ENCODE data around the gene LATS2. TPM values are rescaled to one million over a fixed set of nuclear protein-coding genes. Genes with fewer than 3 reads are reported as not detected.

The LATS2 gene
- polyA plus RNA-seq, 6 donors from 2014 or later: 0.07 to 0.68 (median 0.21) TPM; not detected in 1

GRCh38 chr13:21033856-21034602 lies 27.4 kb downstream of the LATS2 start:
- Mint-ChIP-seq H3K9me3 (peaks cover 0 to under 1% (median 0%) of the 10 kb centered on the region in 7 donors), H3K36me3 (no peaks in the 10 kb centered on the region), H3K27ac (peak overlapping the region in 3 of 6 donors; percentile 39 to 49 (median 41)), H3K27me3 (no peaks in the 10 kb centered on the region), H3K4me1 (peaks cover 9 to 28% (median 14%) of the 10 kb centered on the region in 3 donors), H3K4me3 (peak overlapping the region in 1 of 8 donors; percentile 22)
- DNase-seq (no peak), ATAC-seq (ENCODE audit: low read depth in 2 of 2) (no peak)

GRCh38 chr13:21033212-21033840 lies 28.1 kb downstream of the LATS2 start:
- peaks cover 0 to 6% (median 0%) of the 10 kb centered on the region in 7 donors for H3K9me3 Mint-ChIP-seq
- DNase-seq (no peak), ATAC-seq (ENCODE audit: low read depth in 2 of 2) (no peak)
- peak overlapping the region in 1 of 8 donors; percentile 30 for H3K4me3 Mint-ChIP-seq
- no peaks in the 10 kb centered on the region for H3K36me3 Mint-ChIP-seq
- peaks cover 2 to 26% (median 10%) of the 10 kb centered on the region in 3 donors for H3K4me1 Mint-ChIP-seq
- peak overlapping the region in 3 of 6 donors; percentile 27 to 69 (median 63) for H3K27ac Mint-ChIP-seq
- no peaks in the 10 kb centered on the region for H3K27me3 Mint-ChIP-seq

GRCh38 chr13:21032656-21033055 lies 28.7 kb downstream of the LATS2 start:
- Mint-ChIP-seq H3K4me1 (peaks cover 2 to 26% (median 10%) of the 10 kb centered on the region in 3 donors), H3K27ac (peak overlapping the region in 1 of 6 donors; percentile 27), H3K9me3 (peaks cover 0 to 6% (median 0%) of the 10 kb centered on the region in 7 donors), H3K36me3 (no peaks in the 10 kb centered on the region), H3K4me3 (no peak overlapping the region), H3K27me3 (no peaks in the 10 kb centered on the region)
- DNase-seq (no peak), ATAC-seq (ENCODE audit: low read depth in 2 of 2) (no peak)

- Mint-ChIP-seq H3K27ac (peak overlapping the region in 2 of 6 donors; percentile 28 to 47), H3K9me3 (peaks cover 0 to 12% (median 0%) of the 10 kb centered on the region in 7 donors), H3K4me3 (no peak overlapping the region), H3K4me1 (peaks cover 2 to 20% (median 7%) of the 10 kb centered on the region in 3 donors), H3K36me3 (no peaks in the 10 kb centered on the region), H3K27me3 (no peaks in the 10 kb centered on the region)
- ATAC-seq (ENCODE audit: low read depth in 2 of 2) (no peak), DNase-seq (no peak)
Observed at GRCh38 chr13:21031594-21032275, 29.7 kb downstream of the LATS2 start.

GRCh38 chr13:21025539-21025938 lies 35.8 kb downstream of the LATS2 start:
- peak overlapping the region in 1 of 6 donors; percentile 40 for H3K27ac Mint-ChIP-seq
- no peak for ATAC-seq (ENCODE audit: low read depth in 2 of 2)
- H3K27me3 Mint-ChIP-seq: no peaks in the 10 kb centered on the region
- H3K36me3 Mint-ChIP-seq: no peaks in the 10 kb centered on the region
- no peak for DNase-seq
- peaks cover 0 to 12% (median 0%) of the 10 kb centered on the region in 7 donors for H3K9me3 Mint-ChIP-seq
- H3K4me1 Mint-ChIP-seq: no peaks in the 10 kb centered on the region
- no peak overlapping the region for H3K4me3 Mint-ChIP-seq

GRCh38 chr13:21022056-21022979 lies 39.1 kb downstream of the LATS2 start:
- DNase-seq (no peak), ATAC-seq (ENCODE audit: low read depth in 2 of 2) (no peak)
- Mint-ChIP-seq H3K27ac (no peak overlapping the region), H3K27me3 (no peaks in the 10 kb centered on the region), H3K9me3 (peaks cover 0 to 5% (median 0%) of the 10 kb centered on the region in 7 donors), H3K36me3 (no peaks in the 10 kb centered on the region), H3K4me1 (no peaks in the 10 kb centered on the region), H3K4me3 (no peak overlapping the region)

- H3K9me3 Mint-ChIP-seq: no peaks in the 10 kb centered on the region
- no peaks in the 10 kb centered on the region for H3K27me3 Mint-ChIP-seq
- H3K27ac Mint-ChIP-seq: no peak overlapping the region
- no peaks in the 10 kb centered on the region for H3K36me3 Mint-ChIP-seq
- ATAC-seq (ENCODE audit: low read depth in 2 of 2): no peak
- H3K4me3 Mint-ChIP-seq: no peak overlapping the region
- no peak for DNase-seq
- no peaks in the 10 kb centered on the region for H3K4me1 Mint-ChIP-seq
Observed at GRCh38 chr13:21020581-21020980, 40.8 kb downstream of the LATS2 start.

- Mint-ChIP-seq H3K4me3 (no peak overlapping the region), H3K27ac (no peak overlapping the region), H3K27me3 (no peaks in the 10 kb centered on the region), H3K4me1 (no peaks in the 10 kb centered on the region), H3K36me3 (no peaks in the 10 kb centered on the region), H3K9me3 (no peaks in the 10 kb centered on the region)
- DNase-seq (no peak), ATAC-seq (ENCODE audit: low read depth in 2 of 2) (no peak)
Observed at GRCh38 chr13:21020176-21020575, 41.2 kb downstream of the LATS2 start.

- Mint-ChIP-seq H3K36me3 (no peaks in the 10 kb centered on the region), H3K27me3 (no peaks in the 10 kb centered on the region), H3K4me3 (no peak overlapping the region), H3K27ac (no peak overlapping the region), H3K4me1 (peaks cover 0 to 4% (median 0%) of the 10 kb centered on the region in 3 donors), H3K9me3 (no peaks in the 10 kb centered on the region)
- no peak for DNase-seq
- ATAC-seq (ENCODE audit: low read depth in 2 of 2): no peak
Observed at GRCh38 chr13:21018220-21018619, 43.2 kb downstream of the LATS2 start.

- no peak overlapping the region for H3K4me3 Mint-ChIP-seq
- peaks cover 0 to 4% (median 4%) of the 10 kb centered on the region in 3 donors for H3K4me1 Mint-ChIP-seq
- no peaks in the 10 kb centered on the region for H3K27me3 Mint-ChIP-seq
- H3K9me3 Mint-ChIP-seq: no peaks in the 10 kb centered on the region
- ATAC-seq (ENCODE audit: low read depth in 2 of 2) (no peak), DNase-seq (no peak)
- peak overlapping the region in 1 of 6 donors; percentile 33 for H3K27ac Mint-ChIP-seq
- no peaks in the 10 kb centered on the region for H3K36me3 Mint-ChIP-seq
Observed at GRCh38 chr13:21016487-21016886, 44.9 kb downstream of the LATS2 start.

- ATAC-seq (ENCODE audit: low read depth in 2 of 2): no peak
- DNase-seq: no peak
- no peak overlapping the region for H3K27ac Mint-ChIP-seq
- no peak overlapping the region for H3K4me3 Mint-ChIP-seq
- peaks cover 5 to 12% (median 7%) of the 10 kb centered on the region in 3 donors for H3K4me1 Mint-ChIP-seq
- H3K36me3 Mint-ChIP-seq: no peaks in the 10 kb centered on the region
- no peaks in the 10 kb centered on the region for H3K27me3 Mint-ChIP-seq
- H3K9me3 Mint-ChIP-seq: peaks cover 0 to 4% (median 0%) of the 10 kb centered on the region in 7 donors
Observed at GRCh38 chr13:21015284-21015683, 46.1 kb downstream of the LATS2 start.

GRCh38 chr13:21014502-21015170 lies 46.8 kb downstream of the LATS2 start:
- DNase-seq (no peak), ATAC-seq (ENCODE audit: low read depth in 2 of 2) (no peak)
- Mint-ChIP-seq H3K4me1 (peaks cover 6 to 17% (median 7%) of the 10 kb centered on the region in 3 donors), H3K27ac (no peak overlapping the region), H3K27me3 (no peaks in the 10 kb centered on the region), H3K9me3 (peaks cover 0 to 4% (median 0%) of the 10 kb centered on the region in 7 donors), H3K4me3 (peak overlapping the region in 1 of 8 donors; percentile 11), H3K36me3 (no peaks in the 10 kb centered on the region)

All from naive B cell (primary cell).